ENCODE data around the gene THAP12. TPM values are rescaled to one million over a fixed set of nuclear protein-coding genes. Genes with fewer than 3 reads are reported as not detected.
A peak's percentile ranks its signal among the peaks of the same experiment; 100 is the strongest.

Gene THAP12
- total RNA-seq, 2 experiments from 2014 or later: 50.3 TPM

DNA sequence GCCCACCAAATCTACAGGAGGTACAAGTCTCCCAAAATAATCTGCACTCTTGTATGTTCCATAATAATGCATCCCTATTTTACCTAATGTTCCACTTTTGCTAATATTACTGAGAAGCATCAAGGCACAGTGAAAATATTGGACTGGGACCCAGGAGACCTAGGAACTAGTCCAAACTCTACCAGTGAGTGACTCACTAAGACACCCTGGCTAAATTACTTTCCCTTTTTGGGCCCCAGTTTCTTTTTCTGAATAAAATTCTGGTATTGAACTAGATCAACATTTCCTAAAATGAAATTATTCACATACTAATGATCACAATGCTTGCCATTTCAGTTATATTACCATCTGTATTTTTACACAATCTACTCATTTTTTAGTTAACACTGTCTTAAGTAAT lies 19.6 kb downstream of the THAP12 start:
- POLR2A ChIA-PET: no interaction called here
- peak overlapping the region; percentile 22 for H3K27ac Mint-ChIP-seq

GRCh38 chr11:76355172-76355571 lies 25.8 kb downstream of the THAP12 start:
- DNase-seq: no peak
- Mint-ChIP-seq H3K27ac (no peak overlapping the region), H3K27me3 (no peaks in the 10 kb centered on the region), H3K36me3 (ENCODE audit: low read depth) (peaks cover 63% of the 10 kb centered on the region), H3K9me3 (peaks cover 15% of the 10 kb centered on the region), H3K4me1 (ENCODE audit: low read depth) (peaks cover 2% of the 10 kb centered on the region), H3K4me3 (no peak overlapping the region)
- ChIA-PET CTCF (no interaction called here), POLR2A (no interaction called here)
- intact Hi-C loops (cut with micrococcal nuclease): no loop called here
- no peak for ATAC-seq
- TF ChIP-seq, protein P1, sequence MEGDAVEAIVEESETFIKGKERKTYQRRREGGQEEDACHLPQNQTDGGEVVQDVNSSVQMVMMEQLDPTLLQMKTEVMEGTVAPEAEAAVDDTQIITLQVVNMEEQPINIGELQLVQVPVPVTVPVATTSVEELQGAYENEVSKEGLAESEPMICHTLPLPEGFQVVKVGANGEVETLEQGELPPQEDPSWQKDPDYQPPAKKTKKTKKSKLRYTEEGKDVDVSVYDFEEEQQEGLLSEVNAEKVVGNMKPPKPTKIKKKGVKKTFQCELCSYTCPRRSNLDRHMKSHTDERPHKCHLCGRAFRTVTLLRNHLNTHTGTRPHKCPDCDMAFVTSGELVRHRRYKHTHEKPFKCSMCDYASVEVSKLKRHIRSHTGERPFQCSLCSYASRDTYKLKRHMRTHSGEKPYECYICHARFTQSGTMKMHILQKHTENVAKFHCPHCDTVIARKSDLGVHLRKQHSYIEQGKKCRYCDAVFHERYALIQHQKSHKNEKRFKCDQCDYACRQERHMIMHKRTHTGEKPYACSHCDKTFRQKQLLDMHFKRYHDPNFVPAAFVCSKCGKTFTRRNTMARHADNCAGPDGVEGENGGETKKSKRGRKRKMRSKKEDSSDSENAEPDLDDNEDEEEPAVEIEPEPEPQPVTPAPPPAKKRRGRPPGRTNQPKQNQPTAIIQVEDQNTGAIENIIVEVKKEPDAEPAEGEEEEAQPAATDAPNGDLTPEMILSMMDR (IDR thresholded peaks at IDR 0.05): no peak

More for the DNA sequence above, 19.6 kb downstream of the THAP12 start:
- peaks cover 24% of the 10 kb centered on the region for H3K4me1 Mint-ChIP-seq (ENCODE audit: low read depth)
- H3K36me3 Mint-ChIP-seq (ENCODE audit: low read depth): peaks cover 38% of the 10 kb centered on the region
- CTCF ChIA-PET: interaction anchor here (2.6 kb wide), 1 partner anchor 153 kb away, joined by 10 read pairs; no protein-coding TSS in a partner anchor
- TF ChIP-seq, protein P1 (IDR thresholded peaks at IDR 0.05): no peak
- no peak overlapping the region for H3K4me3 Mint-ChIP-seq
- ATAC-seq (no peak), DNase-seq (no peak)
- H3K9me3 Mint-ChIP-seq: no peaks in the 10 kb centered on the region
- no peaks in the 10 kb centered on the region for H3K27me3 Mint-ChIP-seq
- intact Hi-C loops (cut with micrococcal nuclease): no loop called here

GRCh38 chr11:76348348-76348747 lies 32.6 kb downstream of the THAP12 start:
- no peak overlapping the region for H3K27ac Mint-ChIP-seq
- ChIA-PET CTCF (interaction anchor here (2.6 kb wide), 1 partner anchor 140 kb away, joined by 9 read pairs; no protein-coding TSS in a partner anchor), POLR2A (no interaction called here)
- no peaks in the 10 kb centered on the region for H3K27me3 Mint-ChIP-seq
- peaks cover 4% of the 10 kb centered on the region for H3K4me1 Mint-ChIP-seq (ENCODE audit: low read depth)
- H3K36me3 Mint-ChIP-seq (ENCODE audit: low read depth): peaks cover 25% of the 10 kb centered on the region
- no peak overlapping the region for H3K4me3 Mint-ChIP-seq
- ATAC-seq (no peak), DNase-seq (no peak)
- H3K9me3 Mint-ChIP-seq: no peaks in the 10 kb centered on the region
- intact Hi-C loops (cut with micrococcal nuclease): no loop called here
- TF ChIP-seq, protein P1 (IDR thresholded peaks at IDR 0.05): no peak

DNA sequence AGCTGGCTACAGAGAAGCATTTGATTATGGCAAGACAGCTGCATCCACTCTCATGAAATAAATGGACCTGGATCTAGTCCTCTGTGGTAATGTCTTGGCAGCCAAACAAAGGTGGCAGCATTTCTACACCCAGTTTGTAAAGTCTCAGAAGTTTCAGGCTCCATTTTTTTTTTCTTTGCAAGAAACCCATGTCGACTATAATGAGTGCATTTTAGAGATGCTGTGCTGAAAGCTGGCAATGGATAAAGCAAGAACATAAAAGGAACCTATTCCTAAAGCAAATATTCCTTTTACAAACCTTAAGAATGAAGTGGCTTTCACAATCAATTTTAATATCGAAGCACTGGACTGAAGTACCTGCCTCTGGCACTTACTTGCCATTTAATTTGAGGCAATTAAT lies 33.5 kb downstream of the THAP12 start:
- POLR2A ChIA-PET: no interaction called here
- no peak overlapping the region for H3K4me3 Mint-ChIP-seq
- no peak for ATAC-seq

GRCh38 chr11:76339221-76339620 lies 41.7 kb downstream of the THAP12 start:
- Mint-ChIP-seq H3K27me3 (no peaks in the 10 kb centered on the region), H3K4me3 (no peak overlapping the region), H3K4me1 (ENCODE audit: low read depth) (peaks cover 8% of the 10 kb centered on the region), H3K9me3 (peaks cover 9% of the 10 kb centered on the region), H3K27ac (no peak overlapping the region), H3K36me3 (ENCODE audit: low read depth) (peaks cover 2% of the 10 kb centered on the region)
- ATAC-seq (peak; percentile 30), DNase-seq (no peak)
- TF ChIP-seq, protein P1 (IDR thresholded peaks at IDR 0.05): no peak
- CTCF ChIA-PET: interaction anchor here (0.7 to 1.4 kb wide), 2 partner anchors 12 to 131 kb away, joined by 3 to 7 read pairs; no protein-coding TSS in a partner anchor
- intact Hi-C loops (cut with micrococcal nuclease): no loop called here
- POLR2A ChIA-PET: interaction anchor here (0.7 kb wide), 1 partner anchor 161 kb away, joined by 3 read pairs; no protein-coding TSS in a partner anchor

More for the DNA sequence above, 33.5 kb downstream of the THAP12 start:
- intact Hi-C loops (cut with micrococcal nuclease): no loop called here
- H3K9me3 Mint-ChIP-seq: no peaks in the 10 kb centered on the region
- CTCF ChIA-PET: interaction anchor here (1.3 to 2.6 kb wide), 2 partner anchors 72 to 139 kb away, joined by 3 to 9 read pairs; no protein-coding TSS in a partner anchor
- H3K27me3 Mint-ChIP-seq: no peaks in the 10 kb centered on the region
- H3K4me1 Mint-ChIP-seq (ENCODE audit: low read depth): peaks cover 4% of the 10 kb centered on the region
- peaks cover 18% of the 10 kb centered on the region for H3K36me3 Mint-ChIP-seq (ENCODE audit: low read depth)
- no peak for DNase-seq
- TF ChIP-seq, protein P1 (IDR thresholded peaks at IDR 0.05): no peak
- H3K27ac Mint-ChIP-seq: no peak overlapping the region
